Measurements from ENCODE around the gene PLLP. TPM values are rescaled to one million over a fixed set of nuclear protein-coding genes. Genes with fewer than 3 reads are reported as not detected.

Gene PLLP
- total and polyA plus RNA-seq, 9 of the 15 experiments (the other 6 are each of a cell fraction or from before 2014, with no cell fraction given): 0.09 to 0.96 (median 0.27) TPM

DNA sequence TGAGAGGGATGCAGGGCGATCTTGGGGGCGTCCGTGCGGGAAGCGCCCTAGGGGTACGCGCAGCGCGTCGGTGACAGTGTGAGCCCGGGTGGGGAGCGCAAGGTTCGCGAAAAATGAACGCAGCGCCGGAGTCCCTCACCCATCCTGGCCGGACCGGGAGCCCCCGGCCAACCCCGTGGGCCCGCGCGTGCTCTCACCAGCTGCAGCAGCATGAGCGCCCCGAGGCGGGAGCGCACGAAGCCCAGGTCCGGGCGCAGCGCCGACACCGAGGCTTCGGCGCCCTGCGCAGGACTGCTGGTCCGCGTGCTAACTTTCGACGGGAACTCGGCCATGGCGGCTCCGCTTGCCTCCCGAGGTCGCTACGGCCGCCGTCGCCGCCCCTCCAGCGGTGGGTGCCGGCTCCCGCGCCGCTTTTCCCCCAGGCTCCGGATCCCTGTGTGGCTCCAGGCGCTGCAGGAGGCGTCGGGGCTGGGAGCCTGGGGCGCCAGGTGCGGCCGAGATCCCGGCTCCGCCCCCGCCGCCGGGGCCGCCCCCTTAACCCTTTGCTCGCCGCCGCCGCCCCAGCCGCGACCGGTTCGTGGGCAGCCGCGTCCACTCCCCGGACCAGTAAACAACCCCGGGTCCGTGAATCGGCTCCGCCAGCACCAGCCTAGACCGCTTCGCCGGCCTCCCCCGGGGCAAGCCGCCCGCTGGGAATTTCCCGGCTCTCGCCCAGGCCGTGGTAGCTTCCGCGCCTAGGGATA is at the start of gene PLLP (continued):
- 0 out of 4 replicates have a peak, but pooled peaks of 1 of the 2 experiments have one; percentile 43 for TF ChIP-seq FOXA3 (CRISPR knock-in tag; conservative IDR thresholded peaks at IDR 0.05 in 1 of 2, IDR thresholded peaks at IDR 0.05 in 1 of 2)
- no peak for TF ChIP-seq TFAM (CRISPR knock-in tag; conservative IDR thresholded peaks at IDR 0.05)
- 0 out of 2 replicates have a peak, but pooled peaks have one; percentile 35 for TF ChIP-seq ETV5 (CRISPR knock-in tag; IDR thresholded peaks at IDR 0.05; ENCODE audit: low read depth)
- peak; percentile 83; the same call in 1 of the 2 replicates for TF ChIP-seq FOXK1 (CRISPR knock-in tag; IDR thresholded peaks at IDR 0.05; ENCODE audit: borderline replicate concordance)
- TF ChIP-seq HNRNPUL1 (IDR thresholded peaks at IDR 0.05; ENCODE audit: low read length): no peak
- TF ChIP-seq NFRKB (IDR thresholded peaks at IDR 0.05; ENCODE audit: low read depth): no peak
- no peak for TF ChIP-seq ZC3H11A (IDR thresholded peaks at IDR 0.05; ENCODE audit: low read depth, low read length)
- TF ChIP-seq PYGO2 (tag; IDR thresholded peaks at IDR 0.05): no peak
- no peak for TF ChIP-seq SMAD1 (IDR thresholded peaks at IDR 0.05; ENCODE audit: low read depth, low read length, partially characterized antibody)
- no peak for TF ChIP-seq E2F3 (CRISPR knock-in tag; IDR thresholded peaks at IDR 0.05)
- TF ChIP-seq, protein P1, sequence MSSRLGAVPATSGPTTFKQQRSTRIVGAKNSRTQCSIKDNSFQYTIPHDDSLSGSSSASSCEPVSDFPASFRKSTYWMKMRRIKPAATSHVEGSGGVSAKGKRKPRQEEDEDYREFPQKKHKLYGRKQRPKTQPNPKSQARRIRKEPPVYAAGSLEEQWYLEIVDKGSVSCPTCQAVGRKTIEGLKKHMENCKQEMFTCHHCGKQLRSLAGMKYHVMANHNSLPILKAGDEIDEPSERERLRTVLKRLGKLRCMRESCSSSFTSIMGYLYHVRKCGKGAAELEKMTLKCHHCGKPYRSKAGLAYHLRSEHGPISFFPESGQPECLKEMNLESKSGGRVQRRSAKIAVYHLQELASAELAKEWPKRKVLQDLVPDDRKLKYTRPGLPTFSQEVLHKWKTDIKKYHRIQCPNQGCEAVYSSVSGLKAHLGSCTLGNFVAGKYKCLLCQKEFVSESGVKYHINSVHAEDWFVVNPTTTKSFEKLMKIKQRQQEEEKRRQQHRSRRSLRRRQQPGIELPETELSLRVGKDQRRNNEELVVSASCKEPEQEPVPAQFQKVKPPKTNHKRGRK (tag; IDR thresholded peaks at IDR 0.05): no peak
- TF ChIP-seq, protein P2, sequence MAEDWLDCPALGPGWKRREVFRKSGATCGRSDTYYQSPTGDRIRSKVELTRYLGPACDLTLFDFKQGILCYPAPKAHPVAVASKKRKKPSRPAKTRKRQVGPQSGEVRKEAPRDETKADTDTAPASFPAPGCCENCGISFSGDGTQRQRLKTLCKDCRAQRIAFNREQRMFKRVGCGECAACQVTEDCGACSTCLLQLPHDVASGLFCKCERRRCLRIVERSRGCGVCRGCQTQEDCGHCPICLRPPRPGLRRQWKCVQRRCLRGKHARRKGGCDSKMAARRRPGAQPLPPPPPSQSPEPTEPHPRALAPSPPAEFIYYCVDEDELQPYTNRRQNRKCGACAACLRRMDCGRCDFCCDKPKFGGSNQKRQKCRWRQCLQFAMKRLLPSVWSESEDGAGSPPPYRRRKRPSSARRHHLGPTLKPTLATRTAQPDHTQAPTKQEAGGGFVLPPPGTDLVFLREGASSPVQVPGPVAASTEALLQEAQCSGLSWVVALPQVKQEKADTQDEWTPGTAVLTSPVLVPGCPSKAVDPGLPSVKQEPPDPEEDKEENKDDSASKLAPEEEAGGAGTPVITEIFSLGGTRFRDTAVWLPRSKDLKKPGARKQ (CRISPR knock-in tag; IDR thresholded peaks at IDR 0.05): no peak
- TF ChIP-seq, protein P3, sequence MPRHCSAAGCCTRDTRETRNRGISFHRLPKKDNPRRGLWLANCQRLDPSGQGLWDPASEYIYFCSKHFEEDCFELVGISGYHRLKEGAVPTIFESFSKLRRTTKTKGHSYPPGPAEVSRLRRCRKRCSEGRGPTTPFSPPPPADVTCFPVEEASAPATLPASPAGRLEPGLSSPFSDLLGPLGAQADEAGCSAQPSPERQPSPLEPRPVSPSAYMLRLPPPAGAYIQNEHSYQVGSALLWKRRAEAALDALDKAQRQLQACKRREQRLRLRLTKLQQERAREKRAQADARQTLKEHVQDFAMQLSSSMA (CRISPR knock-in tag; IDR thresholded peaks at IDR 0.05): no peak

Data from K562 (cell line).